ENCODE results near the gene SPACA5B.

GRCh38 chrX:48090123-48090522 lies 40.3 kb upstream of the SPACA5B start:
- TF ChIP-seq CTCF (IDR thresholded peaks at IDR 0.05; ENCODE audit: insufficient read depth, low read depth, low read length) = no peak
- TF ChIP-seq EZH2 (IDR thresholded peaks at IDR 0.05; ENCODE audit: insufficient read depth, low read length) = no peak

Measured in astrocyte (in vitro differentiated cells and primary cell).